Pancreas (tissue), 10 donors: Measurements from ENCODE around the gene FUZ. TPM values are rescaled to one million over a fixed set of nuclear protein-coding genes. Genes with fewer than 3 reads are reported as not detected.

Experiments
- ATAC-seq, 4 donors: fragments of 200-7000 bp; cut with Tn5 transposase; one replicate each; pipeline versions ENCODE4 v1.8.0 to v1.9.1; 2020; ENCODE audit warnings: mild to moderate bottlenecking in 4 of 4, moderate library complexity in 4 of 4
- DNase-seq, 6 donors: peaks; one replicate each; pipeline ENCODE4 v3.0.0-alpha.2; 2020
- FAIRE-seq: peaks from 2 replicates; lab custom pipeline; 2012; peaks lifted over from hg19 to GRCh38; lab: Jason Lieb, UNC
- H3K27ac ChIP-seq, 4 donors: fragments of 200-600 bp; sonication (generic); 1 replicate in 3 of 4; 2 replicates in 1 of 4; pipeline versions ENCODE4 v1.5.0 to v1.8.0; 2020
- H3K27me3 ChIP-seq, 4 donors: fragments of 200-600 bp; one replicate each; pipeline ENCODE4 v1.8.0; 2021
- H3K36me3 ChIP-seq, 3 donors: fragments of 200-600 bp; sonication (generic) in 1 of 3; one replicate each; pipeline versions ENCODE4 v1.5.0 to v1.8.0; 2020 to 2021
- H3K4me1 ChIP-seq, 3 donors: fragments of 200-600 bp; one replicate each; pipeline ENCODE4 v1.8.0; 2021
- H3K4me3 ChIP-seq, 4 donors: fragments of 200-600 bp; sonication (generic) in 2 of 4; one replicate each; pipeline versions ENCODE4 v1.5.0 to v1.8.0; 2020 to 2021
- H3K9me3 ChIP-seq, 4 donors: fragments of 200-600 bp; one replicate each; pipeline ENCODE4 v1.8.0; 2021
- CTCF ChIP-seq, 4 donors: fragments of 200-600 bp; sonication (generic) in 3 of 4; IDR thresholded peaks; one replicate each; pipeline versions ENCODE4 v1.5.0 to v1.8.0; 2021; ENCODE audit warnings: antibody characterized with exemption in 4 of 4
- WGBS, 2 donors: extraction: QIAGEN DNeasy Blood & Tissue Kit; methylation state at CpG; one replicate each; pipeline ENCODE4 v1.1.7; 2013; 5-methylcytosine and 5-hydroxymethylcytosine counted together
- intact Hi-C, 3 donors: fragments of 100-400 bp; cut with DNase I; formaldehyde crosslinking; loops; one replicate each; pipeline versions ENCODE4 v1.11.1 to v1.14.2; 2022
- polyA plus RNA-seq, 2 donors: library from polyadenylated mRNA; stranded (reverse); fragments of 200-250 nt; gene quantifications; one replicate each; pipeline ENCODE4 v1.2.3, GENCODE V29; 2013
- total RNA-seq, 6 donors: library from RNA; stranded (reverse); fragmentation: NEBNext Ultra II Directional in 4 of 6; extraction: Animal tissue kit (Norgen Biotek cat#: 25700) in 4 of 6; gene quantifications; one replicate each; pipeline versions ENCODE4 v1.2.1 to v1.2.4, GENCODE V29; 2021 to 2023
- donor health status: healthy with polysubstance abuse.
- donor health status: DM: no; HTN: no; CAD: no; lungs with moderate emphysema.
- donor health status: DM: no; HTN: no; CAD: no.
- donor health status: control.
- donor health status: control.
- donor health status: Bipolar disorder and iron deficiency.
- donor health status: DM: yes; HTN: yes; CAD: no.
- donor health status: DM: no; HTN: no; CAD: no.
- donor health status: DM: no; HTN: no; CAD: no.
- donor health status: DM: yes; HTN: yes; CAD: no.

The FUZ gene
- total and polyA plus RNA-seq, 8 donors: 8.8 to 30.3 (median 15.6) TPM

DNA sequence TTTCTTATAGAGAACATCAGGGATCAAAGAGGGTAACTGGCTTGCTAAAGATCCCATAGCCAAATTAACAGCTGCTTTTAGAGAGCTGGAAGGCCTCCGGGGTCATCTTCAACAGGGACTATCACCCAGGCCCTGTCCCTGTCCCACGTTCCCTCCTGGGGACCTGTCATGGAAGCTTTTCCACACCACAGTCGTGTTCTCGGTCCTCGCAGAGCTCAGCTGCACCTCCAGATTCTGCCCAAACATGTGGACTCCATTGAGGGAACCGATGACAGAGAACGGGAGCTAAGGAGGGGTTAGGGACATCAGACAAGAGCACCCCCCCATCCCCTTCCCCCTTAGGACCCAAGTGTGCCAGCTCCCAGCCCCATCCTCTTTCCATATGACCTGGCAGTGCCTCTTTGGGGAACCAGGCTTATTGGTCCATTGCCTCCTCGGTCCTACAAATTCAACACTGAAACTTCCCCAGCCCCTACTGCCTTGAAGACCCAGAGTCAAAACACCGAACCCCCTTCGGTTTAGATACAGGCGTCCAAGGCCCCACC, 568 bp downstream of the FUZ start:
- H3K27ac ChIP-seq: peak overlapping the region; percentile 67 to 87 (median 79)
- no peak for TF ChIP-seq CTCF (IDR thresholded peaks at IDR 0.05)
- H3K36me3 ChIP-seq: no peaks in the 10 kb centered on the region
- 41 to 44% methylated on average over 11 of the region's 11 CpGs for WGBS, 2 donors
- intact Hi-C loops: no loop called here
- H3K4me1 ChIP-seq: peaks cover 8 to 17% (median 10%) of the 10 kb centered on the region in 3 donors
- DNase-seq (no peak), FAIRE-seq (no peak), ATAC-seq (no peak)
- H3K9me3 ChIP-seq: no peaks in the 10 kb centered on the region
- H3K27me3 ChIP-seq: no peaks in the 10 kb centered on the region
- H3K4me3 ChIP-seq: peak overlapping the region; percentile 54 to 73 (median 67)

DNA sequence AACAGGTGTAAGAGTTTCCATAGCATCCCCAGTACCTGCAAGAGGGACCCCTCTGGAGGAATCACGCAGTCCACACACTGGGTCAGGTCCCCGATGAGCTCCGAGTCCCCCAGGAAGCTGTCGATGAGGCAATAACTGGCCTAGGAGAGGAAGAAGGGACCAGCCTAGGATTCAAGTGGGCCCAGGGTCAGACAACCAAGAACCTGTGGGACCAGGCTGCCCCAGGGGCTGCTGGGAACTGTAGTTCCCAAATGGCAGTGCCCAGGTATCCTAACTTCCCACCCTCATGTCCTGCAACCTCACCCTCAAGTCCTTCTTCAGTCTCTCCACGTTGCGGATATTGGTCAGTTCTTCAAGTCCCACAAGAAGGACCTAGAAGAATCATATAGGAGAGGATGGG, 1.8 kb downstream of the FUZ start:
- H3K36me3 ChIP-seq: no peaks in the 10 kb centered on the region

DNA sequence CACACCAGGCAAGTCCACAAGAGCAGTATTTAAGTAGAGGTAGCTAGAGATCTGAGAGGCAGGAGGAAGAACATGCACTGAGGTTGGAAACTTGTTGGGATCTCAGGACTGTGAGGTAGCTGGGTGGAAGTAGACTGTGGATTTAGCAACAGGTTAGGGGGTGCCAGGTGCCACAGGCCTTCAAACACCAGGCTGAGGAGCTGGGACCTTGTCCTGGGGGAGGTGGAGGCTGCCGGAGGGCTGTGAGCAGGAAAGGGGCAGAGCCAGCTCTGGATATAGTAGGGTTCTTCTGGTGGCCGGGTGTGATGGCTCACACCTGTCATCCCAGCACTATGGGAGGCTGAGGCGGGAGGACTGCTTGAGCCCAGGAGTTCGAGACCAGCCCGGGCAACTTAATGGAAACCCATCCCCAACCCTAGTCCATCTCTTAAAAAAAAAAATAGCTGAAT, 3.1 kb downstream of the FUZ start:
- 90 to 94% methylated on average over 5 of the region's 5 CpGs for WGBS, 2 donors
- FAIRE-seq (no peak), ATAC-seq (no peak)

More for the DNA sequence above, 1.8 kb downstream of the FUZ start:
- WGBS, 2 donors: 95 to 96% methylated on average over 6 of the region's 6 CpGs
- no peak for ATAC-seq
- H3K4me3 ChIP-seq: no peak overlapping the region
- no peak for TF ChIP-seq CTCF (IDR thresholded peaks at IDR 0.05)
- DNase-seq: no peak
- intact Hi-C loops: no loop called here
- no peaks in the 10 kb centered on the region for H3K9me3 ChIP-seq
- no peaks in the 10 kb centered on the region for H3K27me3 ChIP-seq
- H3K27ac ChIP-seq: no peak overlapping the region
- no peak for FAIRE-seq
- peaks cover 4 to 10% (median 9%) of the 10 kb centered on the region in 3 donors for H3K4me1 ChIP-seq

DNA sequence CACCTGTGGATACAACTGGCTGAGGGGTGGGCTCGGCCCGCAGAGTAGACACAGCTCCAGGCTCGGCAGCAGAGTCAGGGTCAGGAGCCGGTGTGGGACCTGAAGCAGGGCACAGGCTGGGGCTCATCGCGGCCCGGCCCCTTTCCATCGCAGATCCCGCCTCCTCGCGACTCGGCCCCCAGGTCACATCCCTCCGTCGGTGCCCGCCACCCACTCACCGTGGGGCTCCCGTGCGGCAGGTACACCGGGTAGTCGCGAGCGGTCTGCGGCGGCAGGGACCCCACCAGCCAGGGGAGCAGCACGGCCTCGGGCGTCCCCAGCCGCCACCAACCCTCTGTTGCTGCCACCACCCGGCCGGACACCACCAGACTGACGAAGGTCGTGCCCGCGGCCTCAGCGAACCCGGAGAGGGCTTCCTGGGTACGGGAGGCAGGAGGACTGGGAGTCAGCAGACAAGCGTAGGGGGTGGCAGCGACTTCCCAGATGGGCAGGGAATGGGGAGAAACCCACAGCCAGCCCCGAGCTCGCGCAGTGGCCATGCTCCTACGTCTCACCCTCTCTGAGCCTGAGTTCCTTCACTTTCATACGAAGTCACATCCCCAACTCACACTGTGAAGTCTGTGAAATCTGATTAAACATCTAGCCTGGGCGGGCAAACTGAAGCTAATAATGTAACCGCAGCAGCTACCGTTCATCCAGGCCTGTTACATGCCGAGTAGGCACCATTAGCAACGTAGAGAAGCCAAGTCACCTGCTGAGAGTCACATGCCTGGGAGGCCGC, 3.7 kb downstream of the FUZ start:
- peak; percentile 60 to 90 (median 77) for DNase-seq

More for the DNA sequence above, 3.1 kb downstream of the FUZ start:
- H3K4me1 ChIP-seq: peaks cover 4 to 10% (median 7%) of the 10 kb centered on the region in 3 donors
- no peaks in the 10 kb centered on the region for H3K36me3 ChIP-seq
- peak in 2 of 6 donors; percentile 37 to 38 for DNase-seq
- intact Hi-C loops: no loop called here
- no peaks in the 10 kb centered on the region for H3K9me3 ChIP-seq
- peak overlapping the region in 2 of 4 donors; percentile 53 to 65 for H3K4me3 ChIP-seq
- peak overlapping the region; percentile 69 to 83 (median 72) for H3K27ac ChIP-seq
- TF ChIP-seq CTCF (IDR thresholded peaks at IDR 0.05): no peak
- no peaks in the 10 kb centered on the region for H3K27me3 ChIP-seq

More for the DNA sequence above, 3.7 kb downstream of the FUZ start:
- FAIRE-seq (no peak), ATAC-seq (peak; percentile 33 to 63 (median 54))
- TF ChIP-seq CTCF (IDR thresholded peaks at IDR 0.05): no peak
- Histone ChIP-seq H3K4me1 (peaks cover 4 to 10% (median 7%) of the 10 kb centered on the region in 3 donors), H3K9me3 (no peaks in the 10 kb centered on the region), H3K36me3 (no peaks in the 10 kb centered on the region), H3K27ac (peak overlapping the region; percentile 69 to 83 (median 72)), H3K27me3 (no peaks in the 10 kb centered on the region), H3K4me3 (peak overlapping the region; percentile 39 to 65 (median 58))
- 2 to 3% methylated on average over 45 to 50 of the region's 50 CpGs for WGBS, 2 donors
- intact Hi-C loops: no loop called here
